ENCODE results near the gene ETV2.

- TF ChIP-seq CTCF (IDR thresholded peaks at IDR 0.05) (no peak), POLR2A (IDR thresholded peaks at IDR 0.05) (no peak), EP300 (IDR thresholded peaks at IDR 0.05) (no peak)
Observed at GRCh38 chr19:35637165-35637564, 4.4 kb upstream of the ETV2 start.

All from ovary (tissue), 3 donors.